Endothelial cell of umbilical vein (primary cell): ENCODE data around the gene FALEC. TPM values are rescaled to one million over a fixed set of nuclear protein-coding genes. Genes with fewer than 3 reads are reported as not detected.

Experiments used
- BruUV-seq: library from RNA; stranded (reverse); fragments of 400-500 nt; replicated peaks from 2 replicates; lab custom pipeline; 2021; lab: Mats Ljungman, UMichigan
- CTCF ChIA-PET: fragments of 300-600, 350-600 bp; sonication (Branson Sonifier 250); formaldehyde crosslinking; loops from one replicate; lab custom pipeline; 2021; ENCODE audit warnings: antibody characterized with exemption, inconsistent platforms; lab: Charles Lee
- POLR2A ChIA-PET: fragments of 300-600, 350-600 bp; sonication (Branson Sonifier 250); formaldehyde crosslinking; loops from one replicate; lab custom pipeline; 2021; ENCODE audit warnings: antibody characterized with exemption, inconsistent platforms; lab: Charles Lee
- DNase-seq: peaks from one replicate; pipeline ENCODE4 v3.0.0-alpha.2; 2011; ENCODE audit warnings: low read depth, low spot score
- FAIRE-seq: peaks from 2 replicates; lab custom pipeline; 2011; peaks lifted over from hg19 to GRCh38; lab: Jason Lieb, UNC
- H2AFZ ChIP-seq: 2 replicates; pipeline ENCODE4 v1.6.0; 2012; ENCODE audit warnings: low read depth, low read length, control low read depth, inconsistent platforms
- H3K27ac ChIP-seq: 2 replicates; pipeline ENCODE4 v1.5.1; 2011; ENCODE audit warnings: low read depth, mild to moderate bottlenecking, control low read depth, low read length, moderate library complexity; ENCODE audit not compliant: insufficient read depth
- H3K27me3 ChIP-seq, 2 experiments: 2 replicates each; pipeline versions ENCODE4 v1.6.0 to v1.6.1; 2011; ENCODE audit warnings: low read length in 2 of 2, mixed read lengths in 1 of 2; ENCODE audit not compliant: control insufficient read depth in 2 of 2, insufficient read depth in 2 of 2
- H3K36me3 ChIP-seq, 2 experiments: 2 replicates in 1 of 2; 3 replicates in 1 of 2; pipeline ENCODE4 v1.5.1; 2011; ENCODE audit warnings: low read length in 2 of 2, mild to moderate bottlenecking in 1 of 2, moderate library complexity in 1 of 2; ENCODE audit not compliant: control insufficient read depth in 2 of 2, insufficient read depth in 2 of 2; ENCODE audit errors: extremely low read depth in 1 of 2
- H3K4me1 ChIP-seq: 3 replicates; pipeline ENCODE4 v1.5.1; 2011; ENCODE audit warnings: mild to moderate bottlenecking, low read length; ENCODE audit not compliant: control insufficient read depth, insufficient read depth; ENCODE audit errors: extremely low read depth
- H3K4me2 ChIP-seq: 2 replicates; pipeline ENCODE4 v1.6.1; 2011; ENCODE audit warnings: low read length, control low read depth, mixed read lengths; ENCODE audit not compliant: insufficient read depth
- H3K4me3 ChIP-seq, 3 experiments: fragments of 200-600 bp in 1 of 3; sonication (generic), shearing (Covaris generic) in 1 of 3; replicated peaks in 1 of 3; 2 replicates each; pipeline ENCODE4 v1.5.1; 2011 to 2016; ENCODE audit warnings: control low read depth in 3 of 3, low read length in 3 of 3, mild to moderate bottlenecking in 2 of 3, inconsistent platforms in 1 of 3, low read depth in 1 of 3, moderate library complexity in 1 of 3; ENCODE audit not compliant: insufficient read depth in 1 of 3
- H3K79me2 ChIP-seq: 2 replicates; pipeline ENCODE4 v1.6.0; 2012; ENCODE audit warnings: low read length, inconsistent platforms; ENCODE audit not compliant: control insufficient read depth, insufficient read depth
- H3K9ac ChIP-seq: replicated peaks from 2 replicates; pipeline ENCODE3; 2011; ENCODE audit warnings: low read length, control low read depth; ENCODE audit not compliant: insufficient read depth; ENCODE audit errors: extremely low read depth
- H3K9me1 ChIP-seq: replicated peaks from 3 replicates; pipeline ENCODE4 v1.6.0; 2011; ENCODE audit warnings: mild to moderate bottlenecking, low read length; ENCODE audit not compliant: control insufficient read depth, insufficient read depth; ENCODE audit errors: extremely low read depth
- H3K9me3 ChIP-seq: replicated peaks from 2 replicates; pipeline ENCODE4 v1.5.1; 2012; ENCODE audit warnings: low read length, inconsistent platforms; ENCODE audit not compliant: control insufficient read depth, insufficient read depth
- H4K20me1 ChIP-seq: replicated peaks from 2 replicates; pipeline ENCODE3; 2011; ENCODE audit warnings: mild to moderate bottlenecking, low read length; ENCODE audit not compliant: control insufficient read depth, insufficient read depth; ENCODE audit errors: extremely low read depth
- CTCF ChIP-seq, 2 donors: IDR thresholded peaks; 1 replicate in 1 of 2; 2 replicates in 1 of 2; pipeline ENCODE4 v1.5.1; 2011; ENCODE audit warnings: low read length in 2 of 2, mild to moderate bottlenecking in 2 of 2, moderate library complexity in 2 of 2, control low read depth in 1 of 2, inconsistent platforms in 1 of 2, low read depth in 1 of 2; ENCODE audit not compliant: insufficient read depth in 1 of 2; ENCODE audit errors: extremely low read depth in 1 of 2
- EZH2 ChIP-seq: IDR thresholded peaks from 2 replicates; pipeline ENCODE4 v1.6.1; 2012; ENCODE audit warnings: borderline replicate concordance, low read depth, mild to moderate bottlenecking, moderate library complexity, low read length, inconsistent platforms; ENCODE audit not compliant: severe bottlenecking
- FOS ChIP-seq: IDR thresholded peaks from 2 replicates; pipeline ENCODE4 v1.6.1; 2011; ENCODE audit warnings: mild to moderate bottlenecking, low read length, moderate library complexity, borderline replicate concordance; ENCODE audit not compliant: insufficient read depth
- GATA2 ChIP-seq: IDR thresholded peaks from 2 replicates; pipeline ENCODE4 v1.7.0; 2011; ENCODE audit warnings: low read depth, mild to moderate bottlenecking, moderate library complexity, mixed read lengths, low read length; ENCODE audit not compliant: insufficient read length, insufficient read depth
- JUN ChIP-seq: IDR thresholded peaks from 2 replicates; pipeline ENCODE4 v1.6.1; 2011; ENCODE audit warnings: borderline replicate concordance, low read depth; ENCODE audit not compliant: insufficient read length, insufficient read depth
- MAX ChIP-seq: IDR thresholded peaks from 2 replicates; pipeline ENCODE4 v1.6.1; 2011; ENCODE audit not compliant: insufficient read depth, insufficient read length
- MYC ChIP-seq: IDR thresholded peaks from one replicate; pipeline ENCODE4 v1.6.1; 2011; ENCODE audit warnings: mild to moderate bottlenecking, low read depth, low read length
- POLR2A ChIP-seq: IDR thresholded peaks from 2 replicates; pipeline ENCODE4 v1.6.1; 2012; ENCODE audit warnings: low read depth, mild to moderate bottlenecking, control low read depth, low read length
- POLR2AphosphoS5 ChIP-seq: IDR thresholded peaks from 2 replicates; pipeline ENCODE4 v1.6.1; 2012; ENCODE audit warnings: low read depth, mild to moderate bottlenecking, control low read depth, low read length, moderate library complexity; ENCODE audit not compliant: insufficient read depth
- dilution Hi-C: fragments of 300-500 bp; cut with MboI; formaldehyde crosslinking; loops from one replicate; pipeline ENCODE4 v1.15.0; 2019; ENCODE audit warnings: low sequenced_read_pairs; ENCODE audit not compliant: extremely low pct_ligation_motif_present
- intact Hi-C: fragments of 100-400 bp; cut with micrococcal nuclease; formaldehyde crosslinking; loops from one replicate; pipeline ENCODE4 v1.10.0; 2022
- polyA plus RNA-seq, 4 experiments: library from polyadenylated mRNA; depleted of rRNA in 3 of 4; stranded (reverse) in 3 of 4; unstranded in 1 of 4; fragments of >200 nt; gene quantifications; 2 replicates each; pipeline versions ENCODE4 v1.2.1 to v1.2.3, GENCODE V29; 2011 to 2012; ENCODE audit warnings: missing spikeins in 1 of 4
- total RNA-seq: library from RNA; stranded (reverse); gene quantifications from 2 replicates; pipeline ENCODE4 v1.2.3, GENCODE V29; 2021

Gene FALEC
- total and polyA plus RNA-seq, 2 donors (not counting 3 experiments of a cell fraction or from before 2014, with no cell fraction given): not detected

GRCh38 chr1:150512846-150513245, 2.7 kb upstream of the FALEC start:
- TF ChIP-seq EZH2 (no peak), GATA2 (no peak), CTCF (IDR thresholded peaks at IDR 0.05; ENCODE audit: extremely low read depth in 1 of 2, insufficient read depth in 1 of 2, low read depth in 1 of 2, low read length in 2 of 2) (no peak)
- Histone ChIP-seq H3K27ac (no peak overlapping the region), H2AFZ (no peak overlapping the region), H3K9me1 (no peaks in the 10 kb centered on the region), H3K36me3 (no peaks in the 10 kb centered on the region), H3K4me3 (no peak overlapping the region), H3K4me2 (no peak overlapping the region), H3K9ac (no peak overlapping the region), H3K9me3 (no peaks in the 10 kb centered on the region), H3K27me3 (no peaks in the 10 kb centered on the region), H3K4me1 (peaks cover 12% of the 10 kb centered on the region), H3K79me2 (no peaks in the 10 kb centered on the region), H4K20me1 (no peaks in the 10 kb centered on the region)
- intact Hi-C loops: no loop called here
- dilution Hi-C loops: no loop called here
- BruUV-seq: no TSS peak
- ChIA-PET CTCF (no interaction called here), POLR2A (no interaction called here)
- FAIRE-seq (no peak), DNase-seq (no peak)

GRCh38 chr1:150513351-150513791, 2.2 kb upstream of the FALEC start:
- H3K27me3 ChIP-seq: no peaks in the 10 kb centered on the region
- ChIA-PET POLR2A (interaction anchor here (0.6 kb wide), 1 partner anchor 9 kb away, joined by 3 read pairs; no protein-coding TSS in a partner anchor), CTCF (no interaction called here)
- no peaks in the 10 kb centered on the region for H4K20me1 ChIP-seq
- peaks cover 7% of the 10 kb centered on the region for H3K4me1 ChIP-seq
- no peak overlapping the region for H2AFZ ChIP-seq
- H3K27ac ChIP-seq: no peak overlapping the region
- no peaks in the 10 kb centered on the region for H3K9me1 ChIP-seq
- dilution Hi-C loops (no loop called here), intact Hi-C loops (no loop called here)
- no peak for TF ChIP-seq MAX
- no peak for TF ChIP-seq POLR2A
- TF ChIP-seq CTCF (IDR thresholded peaks at IDR 0.05; ENCODE audit: extremely low read depth in 1 of 2, insufficient read depth in 1 of 2, low read depth in 1 of 2, low read length in 2 of 2): no peak
- no peak for TF ChIP-seq MYC
- no peak for TF ChIP-seq FOS
- TF ChIP-seq EZH2: no peak
- no peak for TF ChIP-seq JUN
- no peak for TF ChIP-seq GATA2
- no peak for TF ChIP-seq POLR2AphosphoS5
- H3K9me3 ChIP-seq: no peaks in the 10 kb centered on the region
- no peaks in the 10 kb centered on the region for H3K79me2 ChIP-seq
- DNase-seq (no peak), FAIRE-seq (no peak)
- no peaks in the 10 kb centered on the region for H3K36me3 ChIP-seq
- no peak overlapping the region for H3K4me2 ChIP-seq
- no peak overlapping the region for H3K4me3 ChIP-seq
- no peak overlapping the region for H3K9ac ChIP-seq
- BruUV-seq: no TSS peak
